Measurements from ENCODE around the gene SNRK. TPM values are rescaled to one million over a fixed set of nuclear protein-coding genes. Genes with fewer than 3 reads are reported as not detected.
A peak's percentile ranks its signal among the peaks of the same experiment; 100 is the strongest.

Gene SNRK
- total RNA-seq, 1 donor: 21.2 TPM

DNA sequence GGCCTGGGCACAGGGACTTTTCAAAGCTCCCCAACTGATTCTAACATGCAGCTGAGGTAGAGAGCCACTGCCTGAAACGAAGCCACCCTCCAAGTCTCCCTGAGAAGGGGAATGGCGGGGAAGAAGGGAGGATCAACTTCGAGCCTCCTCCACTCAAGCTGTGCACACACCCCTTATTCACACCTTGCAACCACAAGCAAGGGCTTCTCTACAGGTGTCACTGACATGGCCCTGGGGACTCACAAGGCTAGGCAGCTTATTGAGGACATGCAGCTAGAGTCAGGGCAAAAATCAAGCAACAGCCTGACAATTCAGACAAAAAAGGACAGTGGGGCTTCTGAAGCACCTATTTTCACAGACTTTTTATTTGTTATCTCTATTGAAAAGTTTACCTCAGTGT lies 85.2 kb downstream of the SNRK start:
- TF ChIP-seq, protein P1, sequence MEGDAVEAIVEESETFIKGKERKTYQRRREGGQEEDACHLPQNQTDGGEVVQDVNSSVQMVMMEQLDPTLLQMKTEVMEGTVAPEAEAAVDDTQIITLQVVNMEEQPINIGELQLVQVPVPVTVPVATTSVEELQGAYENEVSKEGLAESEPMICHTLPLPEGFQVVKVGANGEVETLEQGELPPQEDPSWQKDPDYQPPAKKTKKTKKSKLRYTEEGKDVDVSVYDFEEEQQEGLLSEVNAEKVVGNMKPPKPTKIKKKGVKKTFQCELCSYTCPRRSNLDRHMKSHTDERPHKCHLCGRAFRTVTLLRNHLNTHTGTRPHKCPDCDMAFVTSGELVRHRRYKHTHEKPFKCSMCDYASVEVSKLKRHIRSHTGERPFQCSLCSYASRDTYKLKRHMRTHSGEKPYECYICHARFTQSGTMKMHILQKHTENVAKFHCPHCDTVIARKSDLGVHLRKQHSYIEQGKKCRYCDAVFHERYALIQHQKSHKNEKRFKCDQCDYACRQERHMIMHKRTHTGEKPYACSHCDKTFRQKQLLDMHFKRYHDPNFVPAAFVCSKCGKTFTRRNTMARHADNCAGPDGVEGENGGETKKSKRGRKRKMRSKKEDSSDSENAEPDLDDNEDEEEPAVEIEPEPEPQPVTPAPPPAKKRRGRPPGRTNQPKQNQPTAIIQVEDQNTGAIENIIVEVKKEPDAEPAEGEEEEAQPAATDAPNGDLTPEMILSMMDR (IDR thresholded peaks at IDR 0.05; ENCODE audit: insufficient read depth, low read depth, low read length): no peak
- H3K4me3 ChIP-seq (ENCODE audit: low read depth, low read length): no peak overlapping the region
- DNase-seq (ENCODE audit: low read depth): no peak

DNA sequence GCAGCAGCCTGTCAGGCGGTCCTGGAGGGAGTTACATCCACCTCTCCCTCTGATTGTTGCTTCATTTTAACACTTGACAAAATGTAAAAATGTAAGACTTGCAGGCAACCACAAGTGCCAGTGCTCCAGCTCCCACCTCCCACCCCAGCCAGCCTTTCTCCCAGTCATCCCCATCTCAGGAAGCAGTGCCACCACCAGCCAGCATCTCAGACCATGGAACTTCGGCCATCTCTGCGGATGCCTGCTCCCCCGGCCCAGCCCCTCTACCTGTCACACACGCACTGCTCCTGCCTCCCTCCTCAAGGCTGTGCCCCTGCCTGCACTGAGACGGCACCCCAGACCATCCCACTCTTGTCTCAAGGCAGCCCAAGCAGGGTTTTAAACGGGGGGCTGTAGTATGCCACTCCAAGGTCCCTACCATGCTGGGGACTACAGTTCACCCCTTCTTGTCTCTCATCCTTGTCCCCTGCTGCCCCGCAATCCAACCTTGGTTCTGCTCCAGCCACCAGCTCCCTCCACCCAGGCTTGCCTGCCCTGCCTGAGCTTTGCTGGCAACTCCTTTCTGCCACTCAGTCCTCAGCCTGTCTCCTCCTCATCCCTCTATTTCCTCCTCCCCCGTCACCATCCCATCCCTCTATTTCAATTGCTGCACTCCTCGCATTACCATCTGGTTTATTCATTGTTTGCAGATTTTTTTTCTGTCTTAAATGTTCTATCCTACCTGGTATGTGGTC lies 85.8 kb downstream of the SNRK start:
- TF ChIP-seq, protein P1 (IDR thresholded peaks at IDR 0.05; ENCODE audit: insufficient read depth, low read depth, low read length): no peak
- no peak for DNase-seq (ENCODE audit: low read depth)
- H3K4me3 ChIP-seq (ENCODE audit: low read depth, low read length): no peak overlapping the region

DNA sequence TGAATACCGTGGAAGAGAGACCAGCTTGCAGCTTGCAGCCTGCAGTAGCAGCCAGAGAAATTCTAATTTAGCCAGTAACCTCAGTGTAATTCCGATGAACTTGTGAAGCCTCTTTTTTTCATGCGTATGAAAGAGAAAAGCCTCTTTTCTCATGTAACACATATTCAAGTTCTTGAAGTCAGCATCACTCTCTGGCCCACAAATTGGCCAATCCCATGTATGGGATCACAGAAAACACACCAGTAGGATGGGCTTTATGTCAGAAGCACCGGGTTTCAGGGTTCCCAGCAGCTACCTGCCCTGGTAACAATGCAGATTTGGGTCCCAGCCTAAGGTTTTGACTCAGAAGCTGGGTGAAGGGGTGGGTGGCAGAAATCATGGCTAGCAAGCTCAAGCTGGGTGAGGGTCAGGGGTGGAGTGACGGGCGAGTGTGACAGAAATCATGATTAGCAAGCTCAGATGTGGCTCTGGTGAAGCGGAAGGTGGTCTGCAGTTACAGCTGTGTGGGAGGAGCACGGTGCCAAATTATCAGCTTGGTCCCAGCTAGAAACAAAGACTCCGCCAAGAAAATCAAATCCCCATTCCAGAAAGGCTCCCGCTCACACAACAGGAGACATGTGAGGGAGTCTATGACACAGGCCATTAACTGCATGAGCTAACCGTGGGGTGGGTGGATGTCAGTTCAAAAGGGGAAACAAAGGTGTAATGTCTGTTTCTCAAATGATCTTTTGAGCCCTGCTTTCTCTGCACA lies 86.6 kb downstream of the SNRK start:
- no peak for DNase-seq (ENCODE audit: low read depth)
- TF ChIP-seq, protein P1 (IDR thresholded peaks at IDR 0.05; ENCODE audit: insufficient read depth, low read depth, low read length): no peak
- H3K4me3 ChIP-seq (ENCODE audit: low read depth, low read length): no peak overlapping the region

DNA sequence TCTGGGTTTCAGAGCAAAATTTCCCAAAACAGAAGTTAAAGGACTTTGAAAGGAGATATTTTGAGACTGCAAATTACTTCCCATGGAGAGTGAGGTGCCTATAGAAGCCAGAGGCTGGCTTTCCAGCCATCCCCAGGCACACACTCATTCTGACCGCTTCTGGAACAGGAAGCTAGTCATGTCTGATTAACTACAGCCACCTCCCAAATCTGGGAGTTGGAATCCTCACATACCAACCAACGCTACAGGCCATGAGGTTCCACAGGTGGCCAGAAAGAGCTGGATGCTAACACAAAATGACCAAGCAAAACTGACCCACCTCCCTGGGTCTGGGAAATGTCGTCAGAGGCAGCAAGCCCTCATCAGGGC lies 87.2 kb downstream of the SNRK start:
- no peak overlapping the region for H3K4me3 ChIP-seq (ENCODE audit: low read depth, low read length)
- TF ChIP-seq, protein P1 (IDR thresholded peaks at IDR 0.05; ENCODE audit: insufficient read depth, low read depth, low read length): no peak
- no peak for DNase-seq (ENCODE audit: low read depth)

DNA sequence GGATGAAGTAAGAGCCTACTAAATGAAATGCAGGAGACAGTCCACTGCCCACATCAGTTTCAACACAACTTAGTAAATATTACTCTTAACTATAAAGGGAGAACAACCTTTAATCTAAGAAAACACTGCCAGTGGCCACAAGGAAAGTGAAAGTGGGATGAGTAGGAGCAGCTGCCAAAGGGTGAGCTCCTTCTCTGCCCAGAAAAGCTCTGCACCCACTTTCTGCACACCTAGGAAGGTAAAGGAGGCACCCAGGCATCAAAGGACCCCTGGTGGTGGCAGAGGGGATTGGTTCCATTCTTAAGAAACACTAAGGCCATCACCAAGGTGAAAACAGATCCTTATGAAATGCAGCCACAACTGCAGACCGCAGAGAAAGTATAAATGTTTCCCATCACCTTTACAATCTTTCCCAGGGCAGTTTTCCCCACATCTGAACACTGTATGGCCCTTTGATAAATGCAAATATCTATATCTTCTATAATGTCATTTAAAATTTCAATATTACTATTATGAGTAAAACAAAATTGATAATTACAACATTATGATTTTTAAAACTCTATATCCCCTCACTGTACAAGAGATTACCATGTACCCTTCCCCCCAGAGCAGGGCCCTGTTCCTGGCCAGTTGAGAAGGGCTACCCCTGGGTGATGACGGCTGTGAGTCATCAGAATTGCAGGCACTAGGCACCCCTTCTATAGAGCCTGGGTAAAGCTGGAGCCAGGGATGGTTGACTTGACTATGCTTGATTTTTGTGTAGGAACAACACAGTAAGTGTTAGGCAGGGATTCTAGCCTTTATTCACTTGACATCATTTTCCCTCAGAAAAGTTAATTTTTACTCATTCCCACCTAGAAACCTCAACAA lies 92.0 kb downstream of the SNRK start:
- peak; percentile 52 for DNase-seq (ENCODE audit: low read depth)
- TF ChIP-seq, protein P1 (IDR thresholded peaks at IDR 0.05; ENCODE audit: insufficient read depth, low read depth, low read length): peak; percentile 75
- no peak overlapping the region for H3K4me3 ChIP-seq (ENCODE audit: low read depth, low read length)

DNA sequence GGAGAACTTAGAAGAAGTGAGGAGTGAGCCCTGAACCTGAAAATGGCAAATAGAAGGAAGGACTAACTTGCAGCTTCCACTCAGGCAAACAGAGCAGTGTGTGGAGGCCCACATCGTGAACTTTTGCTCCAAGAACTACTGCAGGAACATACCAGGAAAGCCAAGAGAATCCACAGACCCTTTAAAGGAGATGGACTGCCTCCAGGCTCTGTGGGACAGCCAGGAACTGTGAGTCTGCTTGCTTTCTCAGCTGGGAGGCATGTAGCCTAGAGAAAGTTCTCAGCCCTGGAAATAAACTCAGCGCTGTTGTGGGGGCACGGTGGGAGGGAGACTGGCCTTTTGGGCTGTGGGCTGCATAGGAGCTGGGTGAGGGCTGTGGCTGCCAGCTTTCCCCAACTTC lies 93.0 kb downstream of the SNRK start:
- H3K4me3 ChIP-seq (ENCODE audit: low read depth, low read length): no peak overlapping the region
- TF ChIP-seq, protein P1 (IDR thresholded peaks at IDR 0.05; ENCODE audit: insufficient read depth, low read depth, low read length): no peak
- peak; percentile 74 for DNase-seq (ENCODE audit: low read depth)
